Right lobe of liver (tissue), 6 donors: ENCODE results near the gene EIF2B1. TPM values are rescaled to one million over a fixed set of nuclear protein-coding genes. Genes with fewer than 3 reads are reported as not detected.

Experiments used
- ATAC-seq, 4 donors: fragments of 200-7000 bp; cut with Tn5 transposase; one replicate each; pipeline ENCODE4 v1.9.1; 2020; ENCODE audit warnings: mild to moderate bottlenecking in 4 of 4, moderate library complexity in 4 of 4
- DNase-seq, 3 donors: peaks; one replicate each; pipeline ENCODE4 v3.0.0-alpha.2; 2020
- H3K27ac ChIP-seq, 3 donors: fragments of 200-600 bp; one replicate each; pipeline ENCODE4 v1.8.0; 2022
- H3K27me3 ChIP-seq, 2 donors: fragments of 200-600 bp; one replicate each; pipeline ENCODE4 v1.8.0; 2022
- H3K36me3 ChIP-seq, 4 donors: fragments of 200-600 bp; sonication (generic) in 1 of 4; one replicate each; pipeline versions ENCODE4 v1.5.1 to v1.8.0; 2017 to 2022; ENCODE audit warnings: control low read depth in 1 of 4
- H3K4me1 ChIP-seq, 4 donors: fragments of 200-600 bp; sonication (generic) in 1 of 4; one replicate each; pipeline versions ENCODE4 v1.5.1 to v1.8.0; 2017 to 2022; ENCODE audit warnings: control low read depth in 1 of 4
- H3K4me3 ChIP-seq, 3 donors: fragments of 200-600 bp; one replicate each; pipeline ENCODE4 v1.8.0; 2022
- H3K9me3 ChIP-seq, 4 donors: fragments of 200-600 bp; sonication (generic) in 1 of 4; one replicate each; pipeline versions ENCODE4 v1.5.1 to v1.8.0; 2017 to 2022; ENCODE audit warnings: control low read depth in 1 of 4
- CTCF ChIP-seq, 4 donors: fragments of 200-600 bp in 3 of 4; fragments of 450-650 bp in 1 of 4; IDR thresholded peaks; one replicate each; pipeline versions ENCODE4 v1.5.1 to v1.8.0; 2016 to 2022; ENCODE audit warnings: antibody characterized with exemption in 4 of 4, mild to moderate bottlenecking in 2 of 4
- POLR2A ChIP-seq: fragments of 450-650 bp; IDR thresholded peaks from one replicate; pipeline ENCODE4 v1.6.1; 2017; ENCODE audit warnings: antibody characterized with exemption, mild to moderate bottlenecking
- whole genome bisulfite sequencing: methylation state at CpG from one replicate; pipeline ENCODE4 v1.1.6; 2018; ENCODE audit warnings: low coverage, low lambda C conversion rate; ENCODE audit not compliant: insufficient coverage; ENCODE audit errors: missing lambda C conversion rate; 5-methylcytosine and 5-hydroxymethylcytosine counted together
- intact Hi-C, 2 donors: fragments of 100-400 bp; cut with DNase I; formaldehyde crosslinking; loops; one replicate each; pipeline versions ENCODE4 v1.11.2 to v1.14.1; 2022
- total RNA-seq, 6 experiments: library from RNA; depleted of rRNA in 2 of 6; stranded (reverse); fragments of >200 nt in 2 of 6; fragmentation: NEBNext Ultra II Directional in 3 of 6; extraction: Animal tissue kit (Norgen Biotek cat#: 25700) in 3 of 6; gene quantifications; one replicate each; pipeline versions ENCODE4 v1.1.0 to v1.2.4, GENCODE V29; 2016 to 2023
- donor health status: DM: no; HTN: yes; CAD: no.
- donor health status: DM: no; HTN: no; CAD: no.
- donor health status: DM: no; HTN: no; CAD: no.
- donor health status: DM: no; HTN: yes; CAD: no.
- donor health status: DM: no; HTN: yes; CAD: no.

Gene EIF2B1
- total RNA-seq, 6 experiments from 2014 or later, result 19.3 to 137 (median 22.2) TPM

GRCh38 chr12:123654129-123654701, 20.7 kb upstream of the EIF2B1 start:
- peaks cover 0 to 45% (median 0%) of the 10 kb centered on the region in 4 donors for H3K36me3 ChIP-seq
- H3K4me3 ChIP-seq, result no peak overlapping the region
- DNase-seq (no peak), ATAC-seq (no peak)
- 81% methylated on average over 4 of the region's 4 CpGs for WGBS
- no peaks in the 10 kb centered on the region for H3K4me1 ChIP-seq
- intact Hi-C loops, result no loop called here
- no peaks in the 10 kb centered on the region for H3K27me3 ChIP-seq
- TF ChIP-seq POLR2A (no peak), CTCF (IDR thresholded peaks at IDR 0.05) (no peak)
- H3K27ac ChIP-seq, result no peak overlapping the region
- H3K9me3 ChIP-seq, result no peaks in the 10 kb centered on the region

GRCh38 chr12:123648401-123648800, 14.9 kb upstream of the EIF2B1 start:
- ATAC-seq, result no peak

GRCh38 chr12:123645878-123646277, 12.4 kb upstream of the EIF2B1 start:
- TF ChIP-seq CTCF (IDR thresholded peaks at IDR 0.05) (no peak), POLR2A (no peak)
- Histone ChIP-seq H3K27me3 (no peaks in the 10 kb centered on the region), H3K4me1 (no peaks in the 10 kb centered on the region), H3K9me3 (no peaks in the 10 kb centered on the region), H3K4me3 (no peak overlapping the region), H3K36me3 (peaks cover 0 to 52% (median 5%) of the 10 kb centered on the region in 4 donors), H3K27ac (no peak overlapping the region)
- WGBS, result 92% methylated on average over 5 of the region's 5 CpGs
- DNase-seq (no peak), ATAC-seq (no peak)
- intact Hi-C loops, result no loop called here

More at GRCh38 chr12:123648401-123648800, 14.9 kb upstream of the EIF2B1 start:
- 85% methylated on average over 5 of the region's 5 CpGs for WGBS
- Histone ChIP-seq H3K27me3 (no peaks in the 10 kb centered on the region), H3K36me3 (peaks cover 0 to 65% (median 5%) of the 10 kb centered on the region in 4 donors), H3K4me3 (no peak overlapping the region), H3K4me1 (no peaks in the 10 kb centered on the region), H3K9me3 (no peaks in the 10 kb centered on the region), H3K27ac (no peak overlapping the region)
- no peak for DNase-seq
- intact Hi-C loops, result no loop called here
- no peak for TF ChIP-seq POLR2A
- TF ChIP-seq CTCF (IDR thresholded peaks at IDR 0.05), result no peak

GRCh38 chr12:123645380-123645779, 11.9 kb upstream of the EIF2B1 start:
- TF ChIP-seq POLR2A (no peak), CTCF (IDR thresholded peaks at IDR 0.05) (no peak)
- Histone ChIP-seq H3K36me3 (peaks cover 0 to 51% (median 5%) of the 10 kb centered on the region in 4 donors), H3K4me1 (no peaks in the 10 kb centered on the region), H3K27me3 (no peaks in the 10 kb centered on the region), H3K9me3 (no peaks in the 10 kb centered on the region), H3K27ac (no peak overlapping the region), H3K4me3 (no peak overlapping the region)
- WGBS, result 90% methylated on average over 3 of the region's 3 CpGs
- intact Hi-C loops, result no loop called here
- DNase-seq (no peak), ATAC-seq (no peak)

- H3K4me3 ChIP-seq, result no peak overlapping the region
- no peaks in the 10 kb centered on the region for H3K9me3 ChIP-seq
- DNase-seq (no peak), ATAC-seq (no peak)
- no peaks in the 10 kb centered on the region for H3K27me3 ChIP-seq
- intact Hi-C loops, result no loop called here
- TF ChIP-seq CTCF (IDR thresholded peaks at IDR 0.05), result no peak
- 90% methylated on average over 7 of the region's 7 CpGs for WGBS
- H3K27ac ChIP-seq, result no peak overlapping the region
- H3K36me3 ChIP-seq, result peaks cover 0 to 42% (median 5%) of the 10 kb centered on the region in 4 donors
- no peaks in the 10 kb centered on the region for H3K4me1 ChIP-seq
These were observed 10.4 kb upstream of the EIF2B1 start for GRCh38 chr12:123643911-123644310.
